NCI-H69 (cell line): ENCODE measurements around the gene LTB4R2.

Source experiments
- DNase-seq: peaks from one replicate; lab custom pipeline; 2025; lab: John Stamatoyannopoulos, UW

The LTB4R2 gene

GRCh38 chr14:24321212-24321975 lies 11.5 kb downstream of the LTB4R2 start:
- DNase-seq, result no peak

- DNase-seq, result no peak
Observed at GRCh38 chr14:24322672-24323071, 12.7 kb downstream of the LTB4R2 start.

- no peak for DNase-seq
Observed at GRCh38 chr14:24323341-24323740, 13.4 kb downstream of the LTB4R2 start.

GRCh38 chr14:24324024-24324423 lies 14.1 kb downstream of the LTB4R2 start:
- no peak for DNase-seq

- no peak for DNase-seq
Observed at GRCh38 chr14:24325041-24325530, 15.1 kb downstream of the LTB4R2 start.

GRCh38 chr14:24325963-24326362 lies 16.0 kb downstream of the LTB4R2 start:
- DNase-seq, result no peak

GRCh38 chr14:24327303-24327702 lies 17.4 kb downstream of the LTB4R2 start:
- DNase-seq, result no peak

- DNase-seq, result peak; percentile 42
Observed at GRCh38 chr14:24327914-24328313, 18.0 kb downstream of the LTB4R2 start.

- no peak for DNase-seq
Observed at GRCh38 chr14:24329073-24329663, 19.2 kb downstream of the LTB4R2 start.

GRCh38 chr14:24329736-24330135 lies 19.8 kb downstream of the LTB4R2 start:
- no peak for DNase-seq

- DNase-seq, result no peak
Observed at GRCh38 chr14:24330973-24331674, 21.2 kb downstream of the LTB4R2 start.

- DNase-seq, result no peak
Observed at GRCh38 chr14:24331731-24332267, 21.9 kb downstream of the LTB4R2 start.

GRCh38 chr14:24332268-24332993 lies 22.5 kb downstream of the LTB4R2 start:
- DNase-seq, result peak; percentile 89

- DNase-seq, result peak; percentile 31
Observed at GRCh38 chr14:24334431-24335291, 24.7 kb downstream of the LTB4R2 start, which contains the start of gene ADCY4. Gene ADCY4, minus strand, starts transcription at chr14:24335071. Its CDS starts 419 bp downstream, at chr14:24334652.

- DNase-seq, result no peak
Observed at GRCh38 chr14:24335461-24336171, 25.7 kb downstream of the LTB4R2 start.

- no peak for DNase-seq
Observed at GRCh38 chr14:24337144-24337823, 27.3 kb downstream of the LTB4R2 start.

GRCh38 chr14:24337824-24338175 lies 27.9 kb downstream of the LTB4R2 start:
- no peak for DNase-seq

- DNase-seq, result no peak
Observed at GRCh38 chr14:24338843-24339242, 28.9 kb downstream of the LTB4R2 start.

- DNase-seq, result no peak
Observed at GRCh38 chr14:24339284-24340151, 29.6 kb downstream of the LTB4R2 start, which contains the start of gene RIPK3. Gene RIPK3, minus strand, starts transcription at chr14:24339991. Its CDS starts 165 bp downstream, at chr14:24339826.
